Erythroblast (primary cell): ENCODE data around the gene SPARC.

Experiments used
- DNase-seq, 2 experiments: peaks; one replicate each; lab custom pipeline; 2025; lab: John Stamatoyannopoulos, UW
- GATA1 ChIP-seq: IDR thresholded peaks from 2 replicates; pipeline ENCODE4 v1.6.1; 2011; ENCODE audit warnings: low read depth, mild to moderate bottlenecking, control low read depth, low read length, moderate library complexity
- POLR2A ChIP-seq: IDR thresholded peaks from 2 replicates; pipeline ENCODE4 v1.6.1; 2011; ENCODE audit warnings: mild to moderate bottlenecking, low read length

SPARC gene

DNA sequence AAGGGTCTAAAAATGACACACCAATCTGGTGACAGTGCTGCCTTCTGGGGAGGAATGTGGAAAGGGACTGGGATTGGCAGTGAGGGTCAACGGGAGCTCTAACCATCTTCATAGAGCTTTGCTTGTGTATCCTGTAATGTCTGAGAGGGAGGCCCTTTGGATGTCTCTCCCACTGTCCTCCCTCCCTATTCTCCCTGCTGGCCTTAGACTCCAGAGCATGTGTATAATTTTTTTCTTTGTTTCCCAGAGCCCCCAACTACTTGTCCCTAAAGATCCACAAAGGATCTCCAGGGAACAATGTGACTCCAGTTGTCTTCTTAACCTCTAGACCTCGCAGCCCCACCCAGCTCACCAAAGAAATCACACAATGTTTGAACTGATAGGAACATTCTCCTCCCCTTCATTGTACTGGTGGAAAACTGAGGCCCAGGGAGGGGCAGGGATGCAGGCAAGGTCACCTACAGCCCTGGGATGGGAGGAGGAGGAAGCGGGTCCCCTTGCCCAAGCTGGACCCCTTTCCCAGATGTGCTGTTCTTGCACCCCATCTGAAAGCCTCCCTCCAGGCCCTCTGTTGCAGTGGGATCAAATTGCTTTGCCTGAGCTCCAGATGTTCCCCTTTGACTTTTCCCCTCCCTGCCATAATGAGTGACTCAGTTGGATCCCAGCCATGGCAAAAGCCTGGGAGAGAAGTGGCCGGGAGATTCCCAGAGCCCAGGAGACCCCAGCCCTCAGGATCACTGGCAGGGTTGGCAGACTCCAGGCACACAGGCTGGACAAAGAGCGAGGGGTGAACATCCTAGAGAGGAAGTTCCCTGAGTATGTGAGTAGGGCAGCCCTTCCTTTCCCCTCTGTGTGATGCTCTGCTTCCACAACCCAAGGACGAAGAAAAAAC lies 21.8 kb downstream of the SPARC start:
- DNase-seq, result no peak
- TF ChIP-seq POLR2A (no peak), GATA1 (no peak)

DNA sequence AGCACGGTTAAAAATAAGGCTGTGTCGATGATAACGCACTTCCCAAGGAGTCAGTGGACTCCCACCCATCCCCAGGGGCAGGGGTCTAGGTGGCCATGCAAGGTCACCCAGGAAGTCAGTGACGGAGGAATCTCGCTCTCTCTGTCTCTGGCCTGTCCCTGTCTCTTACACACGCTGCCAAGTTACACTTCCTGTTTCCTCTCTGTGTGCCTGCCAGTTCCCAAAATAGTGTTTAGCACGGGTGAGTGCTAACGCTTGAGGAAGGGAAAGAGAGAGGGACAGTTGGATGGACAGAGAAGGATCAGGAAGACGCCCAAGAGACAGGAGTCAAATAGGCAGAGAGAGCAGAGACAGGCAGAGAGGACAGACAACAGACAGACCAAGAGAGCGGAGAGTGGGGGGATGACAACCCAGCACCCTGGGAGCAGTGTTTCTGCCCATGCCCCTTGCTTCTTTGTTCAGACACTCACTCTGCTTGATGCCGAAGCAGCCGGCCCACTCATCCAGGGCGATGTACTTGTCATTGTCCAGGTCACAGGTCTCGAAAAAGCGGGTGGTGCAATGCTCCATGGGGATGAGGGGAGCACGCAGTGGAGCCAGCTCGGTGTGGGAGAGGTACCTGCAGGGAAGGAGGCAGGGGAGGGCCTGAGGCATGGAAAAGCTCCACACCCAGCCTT lies 23.0 kb downstream of the SPARC start:
- TF ChIP-seq POLR2A (no peak), GATA1 (no peak)
- no peak for DNase-seq

DNA sequence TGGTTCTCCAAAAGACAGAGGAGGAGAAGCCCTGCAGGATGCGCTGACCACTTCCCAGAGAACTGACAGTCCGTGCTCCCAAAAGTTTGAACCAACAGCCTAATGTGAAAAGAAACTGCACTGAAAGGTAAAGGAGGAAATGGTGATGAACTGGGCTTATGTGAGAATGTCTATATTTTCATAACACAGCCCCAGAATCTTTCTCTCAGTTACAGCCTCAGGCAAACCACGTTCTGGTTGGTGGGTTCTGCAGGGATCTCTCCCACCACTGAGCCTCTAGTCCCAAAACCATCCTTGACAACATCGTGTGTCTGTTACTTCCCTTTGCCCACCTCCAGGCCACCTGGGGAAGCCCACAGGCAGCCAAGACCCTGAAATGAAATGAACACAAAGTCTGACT lies 23.9 kb downstream of the SPARC start:
- TF ChIP-seq POLR2A (no peak), GATA1 (no peak)
- DNase-seq, result no peak

DNA sequence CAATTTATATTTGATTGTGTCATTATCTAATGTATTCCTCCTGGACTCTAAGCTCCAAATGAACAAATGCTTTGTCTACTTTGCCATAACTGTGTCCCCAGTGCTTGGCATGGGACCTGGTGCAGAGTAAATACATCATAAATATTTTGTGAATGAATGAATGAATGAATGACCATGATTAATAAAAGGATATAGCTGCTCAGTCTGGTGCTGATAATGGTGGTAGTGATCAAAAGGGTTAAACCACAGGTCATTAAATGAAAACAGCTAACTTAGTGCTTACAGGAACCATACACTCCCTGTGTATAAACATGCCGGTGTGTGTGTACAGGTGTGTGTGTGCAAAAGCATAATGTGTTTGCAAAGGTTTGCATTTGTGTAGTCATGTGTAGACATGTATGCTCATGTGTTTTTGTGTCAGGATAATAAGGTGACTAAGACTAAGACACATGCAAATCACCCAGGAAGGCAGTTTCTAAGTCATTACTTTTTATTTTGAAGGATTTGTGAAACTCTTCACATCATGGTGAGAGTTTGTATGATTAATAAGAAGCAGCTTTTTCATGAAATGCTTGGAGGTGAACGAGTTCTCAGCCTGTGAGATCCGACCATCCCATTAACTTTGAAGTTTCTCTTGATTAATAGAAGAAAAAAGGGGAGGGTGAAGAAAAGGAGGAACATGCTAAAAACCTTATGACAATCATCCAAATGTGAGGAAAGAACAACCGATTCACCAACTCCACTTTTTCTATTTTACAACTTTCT lies 24.6 kb downstream of the SPARC start:
- no peak for DNase-seq
- no peak for TF ChIP-seq POLR2A
- no peak for TF ChIP-seq GATA1

DNA sequence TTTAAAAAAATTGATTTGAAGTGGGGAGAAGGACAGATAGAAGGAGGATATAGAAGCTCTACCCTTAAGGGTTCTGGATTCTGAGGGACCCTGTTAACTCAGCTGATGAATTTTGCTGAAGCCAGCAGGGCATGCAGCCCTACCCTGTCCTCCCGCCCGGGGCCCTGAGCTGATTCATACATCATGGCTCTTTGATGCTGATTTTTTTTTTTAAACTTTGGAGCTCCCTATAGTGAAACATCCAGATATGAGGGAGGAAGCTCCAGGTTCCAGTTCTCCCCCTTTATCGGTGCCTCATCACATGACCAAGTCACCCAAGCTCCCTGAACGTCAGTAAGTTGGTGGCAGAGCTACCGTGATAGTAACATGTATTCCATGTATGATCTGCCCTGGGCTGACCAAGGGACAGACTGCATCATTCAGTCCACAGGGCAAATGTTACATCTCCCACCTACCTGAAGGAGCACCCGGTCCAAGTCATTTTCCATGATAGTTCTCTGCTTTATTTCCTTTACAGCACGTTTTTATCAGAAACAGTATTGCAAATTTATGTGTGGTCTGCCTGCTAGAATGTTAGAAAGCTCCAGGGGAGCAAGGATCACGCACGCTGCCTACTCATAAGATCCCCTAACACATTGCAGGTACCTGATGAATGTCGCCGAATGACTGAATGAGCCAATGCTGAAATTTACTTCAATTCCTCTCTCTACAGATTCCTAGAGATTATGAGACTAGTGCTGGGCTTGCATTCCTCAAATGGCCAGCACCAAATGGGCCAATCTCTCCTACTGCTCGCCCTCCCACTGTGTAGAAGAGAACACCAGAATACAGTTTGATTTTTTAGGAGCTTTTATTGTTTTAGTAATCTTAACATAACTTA lies 25.9 kb downstream of the SPARC start:
- no peak for DNase-seq
- TF ChIP-seq POLR2A (no peak), GATA1 (no peak)

DNA sequence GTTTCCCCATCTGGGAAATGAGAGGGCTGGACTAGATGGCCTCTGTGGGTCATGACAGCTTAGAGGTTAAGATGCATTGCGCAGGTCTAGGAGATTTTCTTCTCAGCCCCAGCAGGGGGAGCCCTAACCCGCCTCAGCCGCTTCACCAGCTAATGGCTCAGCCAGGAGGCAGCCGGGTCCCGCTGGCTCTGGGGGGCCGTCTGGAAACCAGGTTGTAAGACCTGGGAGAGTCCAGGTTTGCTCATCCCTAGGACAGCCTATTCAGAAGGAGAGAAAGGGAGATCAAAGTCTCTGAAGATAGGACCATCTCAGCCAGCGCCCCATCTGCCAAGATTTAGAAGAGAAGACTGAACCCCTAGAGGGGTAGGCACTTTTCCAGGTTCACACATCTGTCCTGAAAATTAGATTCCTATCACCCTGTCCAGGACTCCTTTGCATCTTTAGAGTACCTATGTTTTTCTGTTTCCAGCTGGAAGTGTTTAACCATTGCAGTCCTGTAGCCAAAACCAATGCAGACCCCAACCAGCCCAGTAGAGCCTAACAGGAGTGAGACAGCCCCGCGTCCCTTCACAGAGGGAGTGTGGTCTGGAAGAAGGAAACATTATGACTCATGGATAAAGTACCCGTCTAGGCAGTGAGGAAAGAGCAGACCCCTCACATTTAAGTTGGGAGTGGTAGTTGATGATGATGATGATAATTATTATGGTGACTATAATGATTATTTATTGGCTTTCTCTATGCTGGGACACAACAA lies 27.5 kb downstream of the SPARC start:
- no peak for TF ChIP-seq POLR2A
- no peak for TF ChIP-seq GATA1
- DNase-seq, result peak; percentile 70 to 83

DNA sequence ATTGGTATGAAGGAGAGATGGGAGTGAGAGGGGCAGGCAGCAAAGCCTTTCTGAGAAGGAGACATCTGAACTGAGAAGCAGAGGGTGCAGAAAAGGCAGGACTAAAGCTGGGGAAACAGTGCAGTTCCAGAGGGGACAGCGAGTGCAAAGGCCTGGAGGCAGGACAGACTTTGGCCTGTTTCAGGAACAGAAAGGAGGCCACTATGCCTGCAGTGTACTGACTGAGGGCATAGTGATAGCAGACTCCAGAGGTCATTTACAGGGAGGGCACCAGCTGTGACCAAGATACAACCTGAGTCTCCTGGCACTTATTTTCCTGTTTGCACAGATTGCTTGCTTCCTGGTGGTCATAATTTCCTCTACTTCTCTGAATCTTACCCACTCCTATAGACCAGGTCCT lies 29.6 kb downstream of the SPARC start:
- DNase-seq, result no peak
- no peak for TF ChIP-seq POLR2A
- no peak for TF ChIP-seq GATA1

DNA sequence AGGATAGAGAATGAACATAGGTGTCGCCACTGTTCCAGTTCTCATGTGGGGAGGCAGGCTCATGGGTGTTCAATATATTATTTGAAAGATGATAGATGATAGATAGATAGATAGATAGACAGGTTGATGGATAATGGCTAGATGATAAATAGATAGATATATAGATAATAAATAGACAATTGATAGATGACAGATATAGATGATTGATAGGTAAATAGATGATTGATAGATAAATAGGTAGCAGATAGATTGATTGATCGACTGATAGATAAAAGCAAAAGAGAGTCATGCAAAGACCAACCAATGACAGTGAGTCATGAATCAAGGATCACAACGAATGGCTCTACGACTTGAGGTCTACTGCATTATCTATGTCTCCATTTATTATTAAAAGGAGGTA lies 30.4 kb downstream of the SPARC start:
- no peak for DNase-seq
- TF ChIP-seq POLR2A, result no peak
- TF ChIP-seq GATA1, result no peak

DNA sequence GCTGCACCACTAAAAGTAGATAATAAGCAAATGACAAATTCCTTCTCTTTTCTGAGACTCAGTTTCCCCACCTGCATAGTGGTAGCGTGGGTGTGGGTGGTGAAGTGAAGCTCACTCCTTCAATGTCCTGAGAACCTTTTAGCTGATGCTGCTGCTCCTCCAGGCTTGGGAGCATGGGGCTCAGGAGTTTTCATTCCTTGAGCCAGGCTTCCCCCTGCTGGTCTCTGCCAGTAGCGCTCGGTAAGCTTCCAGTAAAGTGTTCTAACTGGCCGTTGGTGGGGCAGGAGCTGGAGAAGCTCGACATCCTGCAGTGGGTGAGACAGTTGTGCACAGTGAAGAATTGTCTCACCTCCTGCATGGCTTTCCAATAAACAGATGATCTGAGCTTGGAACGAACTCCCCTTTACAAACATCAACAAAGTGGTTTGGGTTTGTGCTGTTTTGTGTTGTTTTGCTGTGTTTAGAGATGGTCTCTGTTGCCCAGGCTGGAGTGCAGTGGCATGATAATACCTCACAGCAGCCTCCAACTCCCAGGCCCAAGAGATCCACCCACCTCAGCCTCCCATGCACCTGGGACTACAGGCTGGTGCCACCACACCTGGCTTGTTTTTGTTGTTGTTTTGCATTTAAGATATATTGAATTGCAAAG lies 34.6 kb downstream of the SPARC start:
- peak; percentile 65 to 78 for DNase-seq
- TF ChIP-seq POLR2A, result no peak
- TF ChIP-seq GATA1, result no peak

DNA sequence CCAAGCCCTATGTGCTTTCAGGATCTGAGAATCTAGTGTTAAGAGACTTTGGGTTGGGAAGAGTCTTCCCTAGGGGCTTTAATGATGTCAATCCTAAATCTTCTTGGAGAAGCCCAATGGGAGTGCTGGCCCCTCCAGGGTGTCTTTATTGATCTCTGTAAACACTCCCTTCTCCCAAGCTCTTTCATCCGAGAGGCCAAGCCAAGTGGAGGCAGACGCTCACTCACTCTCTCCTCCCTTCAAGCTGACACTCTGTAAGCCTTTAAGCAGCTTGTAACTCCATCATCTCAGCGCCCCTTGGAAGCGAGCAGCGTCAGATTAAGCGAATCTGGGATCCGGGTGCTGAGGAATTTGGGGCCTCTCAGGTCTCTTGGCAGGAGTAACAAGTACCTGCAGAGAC lies 37.7 kb downstream of the SPARC start:
- TF ChIP-seq GATA1, result no peak
- TF ChIP-seq POLR2A, result no peak
- no peak for DNase-seq

DNA sequence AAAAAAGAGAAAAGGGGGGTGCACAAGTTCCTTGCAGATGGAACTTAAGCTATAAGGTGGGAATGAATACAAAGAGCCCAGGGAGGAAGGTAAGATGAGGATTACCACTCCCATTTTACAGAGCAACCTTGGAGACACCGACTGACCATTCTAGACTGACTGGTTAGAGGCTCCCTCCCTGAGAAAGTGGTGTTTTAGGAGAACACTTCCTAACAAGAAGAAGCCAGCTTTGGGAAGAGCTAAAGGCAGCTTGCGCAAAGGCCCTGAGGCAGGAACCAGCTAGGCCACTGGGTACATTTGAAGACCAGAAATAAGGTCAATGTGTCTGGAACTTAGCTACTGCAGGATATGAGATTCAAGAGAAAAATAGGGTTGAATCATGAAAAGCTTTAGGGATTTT lies 38.6 kb downstream of the SPARC start:
- no peak for TF ChIP-seq POLR2A
- TF ChIP-seq GATA1, result no peak
- DNase-seq, result no peak

DNA sequence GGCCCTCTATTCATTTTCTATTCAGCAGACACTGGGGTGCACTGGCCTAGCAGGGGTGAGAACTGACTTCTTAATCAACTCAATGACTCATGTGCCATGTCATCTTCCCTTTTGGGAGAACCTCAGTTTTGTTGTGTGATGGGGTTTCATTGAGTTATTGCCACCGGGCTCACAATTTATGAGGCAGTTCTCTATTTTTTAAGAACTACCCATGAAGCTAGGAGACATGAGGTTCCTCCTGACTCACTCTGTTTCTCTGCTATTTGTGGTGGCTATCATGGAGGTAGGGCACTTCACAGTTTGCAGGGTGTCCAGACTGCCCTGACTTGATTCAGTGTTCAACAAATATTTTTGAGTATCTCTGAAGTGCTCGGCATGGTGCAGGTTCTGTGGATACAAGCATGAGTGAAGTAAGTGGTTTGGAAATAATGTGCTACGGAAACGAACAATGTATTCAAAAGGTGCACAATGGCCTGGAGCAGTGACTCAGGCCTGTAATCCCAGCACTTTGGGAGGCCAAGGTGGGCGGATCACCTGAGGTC lies 39.3 kb downstream of the SPARC start:
- TF ChIP-seq POLR2A, result no peak
- no peak for TF ChIP-seq GATA1
- DNase-seq, result no peak
